NCI-H146 (cell line): ENCODE results near the gene CMTM4.

Experiments
- DNase-seq: peaks from one replicate; lab custom pipeline; 2025; lab: John Stamatoyannopoulos, UW

CMTM4 gene

GRCh38 chr16:66566051-66566901 is 130.3 kb downstream of the CMTM4 start, which contains the start of gene CMTM1:
Gene CMTM1 (plus strand): TSS chr16:66566439. CDS start chr16:66566514, 75 bp downstream.
- DNase-seq = no peak
